ENCODE data around the gene POC1A. TPM values are rescaled to one million over a fixed set of nuclear protein-coding genes. Genes with fewer than 3 reads are reported as not detected.

Gene POC1A
- total RNA-seq, 1 donor from 2014 or later = 4.7 TPM

- Histone ChIP-seq H3K36me3 (ENCODE audit: control insufficient read depth, insufficient read depth, low read length) (no peaks in the 10 kb centered on the region), H3K27me3 (ENCODE audit: control insufficient read depth, insufficient read depth, low read length) (no peaks in the 10 kb centered on the region), H3K4me3 (ENCODE audit: low read depth, low read length) (no peak overlapping the region)
- no peak for DNase-seq (ENCODE audit: low read depth)
- TF ChIP-seq CTCF (IDR thresholded peaks at IDR 0.05; ENCODE audit: insufficient read depth, low read length, poor library complexity, severe bottlenecking) = no peak
Observed at GRCh38 chr3:52119826-52120225, 34.4 kb downstream of the POC1A start.

GRCh38 chr3:52119099-52119498 is 35.1 kb downstream of the POC1A start:
- no peaks in the 10 kb centered on the region for H3K36me3 ChIP-seq (ENCODE audit: control insufficient read depth, insufficient read depth, low read length)

GRCh38 chr3:52118156-52118875 is 35.9 kb downstream of the POC1A start:
- Histone ChIP-seq H3K27me3 (ENCODE audit: control insufficient read depth, insufficient read depth, low read length) (no peaks in the 10 kb centered on the region), H3K36me3 (ENCODE audit: control insufficient read depth, insufficient read depth, low read length) (no peaks in the 10 kb centered on the region), H3K4me3 (ENCODE audit: low read depth, low read length) (no peak overlapping the region)
- no peak for DNase-seq (ENCODE audit: low read depth)
- TF ChIP-seq CTCF (IDR thresholded peaks at IDR 0.05; ENCODE audit: insufficient read depth, low read length, poor library complexity, severe bottlenecking) = no peak

More at GRCh38 chr3:52119099-52119498, 35.1 kb downstream of the POC1A start:
- TF ChIP-seq CTCF (IDR thresholded peaks at IDR 0.05; ENCODE audit: insufficient read depth, low read length, poor library complexity, severe bottlenecking) = no peak
- Histone ChIP-seq H3K4me3 (ENCODE audit: low read depth, low read length) (no peak overlapping the region), H3K27me3 (ENCODE audit: control insufficient read depth, insufficient read depth, low read length) (no peaks in the 10 kb centered on the region)
- DNase-seq (ENCODE audit: low read depth) = no peak

GRCh38 chr3:52117537-52117936 is 36.7 kb downstream of the POC1A start:
- H3K4me3 ChIP-seq (ENCODE audit: low read depth, low read length) = no peak overlapping the region
- DNase-seq (ENCODE audit: low read depth) = no peak
- no peak for TF ChIP-seq CTCF (IDR thresholded peaks at IDR 0.05; ENCODE audit: insufficient read depth, low read length, poor library complexity, severe bottlenecking)
- no peaks in the 10 kb centered on the region for H3K27me3 ChIP-seq (ENCODE audit: control insufficient read depth, insufficient read depth, low read length)
- H3K36me3 ChIP-seq (ENCODE audit: control insufficient read depth, insufficient read depth, low read length) = no peaks in the 10 kb centered on the region

- TF ChIP-seq CTCF (IDR thresholded peaks at IDR 0.05; ENCODE audit: insufficient read depth, low read length, poor library complexity, severe bottlenecking) = no peak
- no peak for DNase-seq (ENCODE audit: low read depth)
- Histone ChIP-seq H3K36me3 (ENCODE audit: control insufficient read depth, insufficient read depth, low read length) (no peaks in the 10 kb centered on the region), H3K4me3 (ENCODE audit: low read depth, low read length) (no peak overlapping the region), H3K27me3 (ENCODE audit: control insufficient read depth, insufficient read depth, low read length) (no peaks in the 10 kb centered on the region)
Observed at GRCh38 chr3:52112056-52112455, 42.2 kb downstream of the POC1A start.

GRCh38 chr3:52110502-52110901 is 43.7 kb downstream of the POC1A start:
- no peak for DNase-seq (ENCODE audit: low read depth)
- H3K36me3 ChIP-seq (ENCODE audit: control insufficient read depth, insufficient read depth, low read length) = no peaks in the 10 kb centered on the region
- H3K27me3 ChIP-seq (ENCODE audit: control insufficient read depth, insufficient read depth, low read length) = no peaks in the 10 kb centered on the region
- TF ChIP-seq CTCF (IDR thresholded peaks at IDR 0.05; ENCODE audit: insufficient read depth, low read length, poor library complexity, severe bottlenecking) = no peak
- no peak overlapping the region for H3K4me3 ChIP-seq (ENCODE audit: low read depth, low read length)
